Measurements from ENCODE around the gene SLMAP. TPM values are rescaled to one million over a fixed set of nuclear protein-coding genes. Genes with fewer than 3 reads are reported as not detected.

SLMAP gene
- 10 to 100 TPM; 49.8 to 51.6 TPM for total RNA-seq

DNA sequence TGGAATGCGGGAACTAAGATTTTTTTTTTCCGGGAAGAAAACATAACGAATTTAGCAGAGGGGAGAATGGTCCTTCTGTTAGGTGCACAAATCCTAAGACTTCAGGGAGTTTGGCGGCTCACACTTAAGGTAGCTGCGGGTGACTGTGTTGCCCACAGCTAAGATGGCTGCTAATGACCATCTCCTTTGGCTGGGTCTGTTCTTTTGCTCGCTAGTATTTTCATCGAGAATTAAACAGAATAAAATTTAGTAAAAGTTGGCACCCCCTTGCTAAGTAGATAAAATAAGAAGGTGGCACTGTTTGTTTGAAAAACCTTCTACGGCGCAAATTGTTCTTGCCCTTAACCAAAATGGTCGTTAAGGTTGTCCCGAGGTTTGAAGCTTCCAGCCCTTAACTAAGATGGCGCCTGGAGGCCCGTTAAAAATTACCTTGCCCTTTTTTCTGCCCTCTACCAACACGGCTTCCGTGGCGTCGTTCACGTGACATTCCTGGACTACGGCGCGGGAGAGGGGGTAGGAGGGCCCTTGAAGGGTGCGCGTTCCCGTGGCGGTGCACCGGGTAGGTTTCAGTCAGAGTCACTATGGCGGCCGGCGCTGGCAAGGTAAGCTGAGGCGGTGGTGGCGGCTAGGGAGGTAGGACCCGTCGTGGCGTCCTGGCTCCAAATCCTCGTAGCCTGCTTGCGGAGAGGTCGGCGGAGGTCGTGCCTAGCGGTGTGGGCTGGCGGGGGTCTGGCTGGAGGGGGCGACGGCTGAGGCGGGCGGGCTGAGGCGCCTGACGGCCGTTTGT lies at the start of gene SLMAP:
Gene SLMAP (plus strand): TSS at position 569 of the 787 bp plus-strand sequence. CDS start 1,343 bp downstream, outside the sequence.

Other genes starting within 250 kb of the SLMAP start
- under 1 TPM; 0.05 to 0.08 TPM for gene DNAH12, start 212.0 kb upstream of the SLMAP start, total RNA-seq
- 10 to 100 TPM; 22.4 to 24.6 TPM for gene PDE12, start 200.0 kb upstream of the SLMAP start, total RNA-seq
- 10 to 100 TPM; 45.8 to 50.4 TPM for gene ARF4, start 159.0 kb upstream of the SLMAP start, total RNA-seq
- gene DENND6A, start 63.2 kb upstream of the SLMAP start, total RNA-seq: 10 to 100 TPM; 31.2 to 32.6 TPM

All from activated naive CD4-positive, alpha-beta T cell treated with anti-CD3 and anti-CD28 coated beads, Interleukin-2, amount 10 ng/mL, durations not matched to agents 5 hours and 36 hours (primary cell).